Stimulated activated CD8-positive, alpha-beta memory T cell treated with anti-CD3 and anti-CD28 coated beads, Interleukin-4, amount 100 ng/mL, for 4 hours (primary cell): ENCODE results near the gene XAB2.

ENCODE experiments used
- DNase-seq, 2 donors: peaks; one replicate each; pipeline ENCODE4 v3.0.0-alpha.2; 2020; ENCODE audit warnings: low read depth in 2 of 2, low spot score in 1 of 2

Gene XAB2

DNA sequence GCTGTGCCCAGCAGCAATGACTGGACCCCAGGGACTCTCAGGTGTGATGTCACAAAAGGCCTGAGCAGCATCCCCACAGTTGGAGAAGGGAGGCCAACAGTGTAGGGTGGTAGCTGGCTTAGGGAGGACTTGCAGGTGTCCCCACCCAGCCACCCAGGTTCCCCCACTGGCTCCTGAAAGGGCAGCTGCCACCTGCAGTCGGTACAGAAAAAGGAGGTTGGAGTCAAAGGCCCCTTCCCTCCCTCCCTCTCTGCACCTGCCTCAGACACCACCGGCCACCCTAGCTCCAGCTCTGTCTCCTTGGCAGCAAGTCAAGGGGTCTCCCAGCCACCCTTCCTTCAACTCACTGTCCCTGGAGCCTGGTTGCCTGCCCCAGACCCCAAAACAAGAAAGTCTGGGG, 4.4 kb upstream of the XAB2 start, which contains the start of gene PCP2:
TSS of gene PCP2 (minus strand) at position 22 of the 400 bp plus-strand sequence. CDS start 262 bp downstream, outside the sequence.
- DNase-seq, result no peak

DNA sequence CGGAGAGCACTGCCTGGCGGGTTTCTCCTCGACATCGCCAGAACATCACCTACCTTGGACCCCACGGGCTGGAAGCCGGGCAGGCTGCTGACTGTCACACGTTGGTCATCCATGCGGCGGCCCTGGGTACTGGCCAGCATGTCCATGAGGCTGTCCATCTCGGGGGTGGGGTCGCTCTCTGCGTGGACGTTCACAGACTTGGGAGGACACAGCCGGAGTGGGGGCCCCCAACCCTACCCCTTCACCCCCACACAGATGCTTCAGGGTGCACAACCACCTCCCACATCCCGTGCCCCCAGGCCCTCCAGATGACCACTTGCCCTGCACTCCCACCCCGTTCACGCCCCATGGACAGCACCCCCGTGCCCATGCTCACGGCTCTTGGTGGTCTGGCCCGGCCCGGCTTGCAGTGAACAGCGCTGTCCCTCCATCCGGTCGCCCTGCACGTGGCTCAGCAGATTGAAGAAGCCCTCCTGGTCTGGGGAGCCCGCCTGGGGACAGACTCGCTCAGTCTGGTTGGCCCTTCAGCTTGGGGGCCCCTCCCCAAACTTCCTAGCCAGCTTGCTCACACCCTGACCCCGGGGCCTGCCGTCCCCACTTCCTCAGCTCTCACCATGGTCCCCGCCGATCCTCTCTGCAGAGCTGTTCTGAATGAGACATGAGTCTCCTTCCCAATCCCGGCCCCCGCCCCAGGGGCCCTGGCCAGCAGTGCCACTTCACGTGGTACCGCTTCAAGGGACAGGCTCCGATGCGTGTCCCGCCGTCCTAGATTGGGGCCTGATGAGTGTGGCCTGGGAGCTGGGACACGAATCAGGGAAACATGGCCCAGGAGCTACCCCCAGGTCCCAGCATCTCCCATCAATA, 3.2 kb upstream of the XAB2 start:
- DNase-seq, result no peak

DNA sequence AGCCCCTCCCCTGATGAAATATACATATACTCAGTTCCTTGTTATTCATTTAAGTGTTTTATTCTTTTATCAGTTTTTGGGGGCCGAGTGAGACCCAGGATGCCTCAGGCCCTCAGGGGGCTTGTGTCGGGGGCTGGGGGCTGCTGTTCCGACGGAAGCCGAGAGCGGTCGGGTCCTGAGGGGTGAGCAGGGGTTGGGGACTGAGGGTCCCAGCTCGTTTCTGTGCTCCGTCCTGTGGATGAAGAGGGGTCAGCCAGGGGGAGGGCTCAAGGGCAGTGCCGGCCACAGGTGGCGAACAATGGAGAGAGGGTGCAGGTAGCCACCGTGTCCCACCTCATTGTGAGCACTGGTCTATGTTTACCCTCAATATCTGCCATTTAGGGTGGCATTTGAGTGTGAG, 2.2 kb upstream of the XAB2 start:
- no peak for DNase-seq

DNA sequence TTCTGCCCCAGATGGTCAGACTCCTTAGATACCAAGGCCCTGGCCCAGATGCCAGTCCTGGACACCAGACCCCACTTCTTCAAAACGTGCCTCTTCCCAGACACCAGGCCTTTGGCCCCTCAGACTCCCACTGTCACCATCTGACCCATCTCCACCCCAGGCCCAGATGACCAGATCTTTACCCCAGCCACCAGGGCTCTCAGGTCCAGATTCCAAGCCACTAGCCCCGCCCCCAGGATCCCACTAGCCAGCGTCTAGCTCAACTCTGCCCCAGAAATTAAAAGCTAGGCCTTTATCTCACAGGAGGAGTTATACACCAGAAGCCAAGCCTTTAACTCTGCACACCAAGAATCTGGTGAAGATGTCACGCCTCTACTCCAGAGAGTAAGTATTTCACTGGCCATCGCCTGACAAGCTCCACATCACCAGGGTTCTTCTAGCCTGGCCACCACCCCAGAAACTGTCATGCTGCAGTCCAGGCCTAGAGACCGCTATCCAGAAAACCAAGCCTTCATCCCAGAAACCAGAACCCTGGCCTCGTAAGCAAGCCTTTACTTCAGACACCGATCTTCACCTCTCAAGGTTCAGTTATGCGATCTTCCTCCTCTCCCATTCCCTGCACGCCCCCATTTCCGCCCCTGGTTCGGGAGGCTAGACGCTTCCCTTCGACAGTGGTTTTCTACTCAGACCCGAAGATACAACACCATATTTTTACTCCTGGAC, 595 bp downstream of the XAB2 start:
- no peak for DNase-seq

DNA sequence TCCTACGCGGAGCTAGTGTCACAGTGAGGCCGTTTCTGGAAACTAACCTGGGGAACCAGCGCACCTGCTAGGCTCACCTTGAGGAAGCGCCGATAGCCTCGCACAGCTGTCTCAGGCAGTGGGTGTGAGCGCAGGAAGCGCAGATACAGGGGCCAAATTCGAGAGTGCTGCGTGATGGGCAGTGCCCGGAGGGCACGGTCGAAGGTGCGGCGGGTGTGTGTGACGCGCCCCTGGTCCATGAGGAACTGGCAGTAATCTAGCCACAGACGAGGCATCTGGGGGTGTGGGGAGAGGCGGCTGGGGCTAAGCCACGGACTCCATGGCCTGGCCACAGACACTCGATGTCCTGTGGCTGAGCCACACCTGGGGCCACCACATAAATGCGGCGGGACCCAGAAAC, 2.2 kb downstream of the XAB2 start:
- no peak for DNase-seq

DNA sequence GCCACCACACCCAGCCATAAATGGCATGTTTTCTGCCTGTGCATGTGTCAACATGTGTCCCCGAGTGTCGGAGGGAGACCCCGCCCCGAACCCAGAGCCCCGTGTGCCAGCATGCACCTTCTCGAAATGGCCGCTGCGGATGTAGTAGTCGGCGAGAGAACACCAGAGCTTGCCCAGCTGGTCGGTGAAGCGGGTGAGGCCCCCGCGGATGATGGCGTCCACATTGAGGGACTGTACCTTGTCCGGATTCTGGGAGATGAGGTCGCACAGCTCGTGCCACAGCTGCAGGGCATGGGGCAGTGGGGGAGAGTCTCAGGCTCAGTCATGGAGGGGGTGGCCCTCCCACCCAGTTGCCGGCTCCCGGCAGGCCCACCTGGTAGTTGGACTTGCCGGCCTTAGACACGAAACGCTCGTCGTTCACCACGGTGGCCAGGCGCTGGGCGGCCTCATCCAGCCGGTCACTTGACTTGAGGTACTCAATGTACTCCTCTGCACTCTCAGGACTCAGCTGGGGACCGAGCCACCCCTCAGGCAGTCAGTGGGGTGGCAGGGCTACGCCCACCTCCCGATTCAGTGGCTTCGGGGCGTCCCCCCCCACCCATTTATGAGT, 3.5 kb downstream of the XAB2 start:
- no peak for DNase-seq

DNA sequence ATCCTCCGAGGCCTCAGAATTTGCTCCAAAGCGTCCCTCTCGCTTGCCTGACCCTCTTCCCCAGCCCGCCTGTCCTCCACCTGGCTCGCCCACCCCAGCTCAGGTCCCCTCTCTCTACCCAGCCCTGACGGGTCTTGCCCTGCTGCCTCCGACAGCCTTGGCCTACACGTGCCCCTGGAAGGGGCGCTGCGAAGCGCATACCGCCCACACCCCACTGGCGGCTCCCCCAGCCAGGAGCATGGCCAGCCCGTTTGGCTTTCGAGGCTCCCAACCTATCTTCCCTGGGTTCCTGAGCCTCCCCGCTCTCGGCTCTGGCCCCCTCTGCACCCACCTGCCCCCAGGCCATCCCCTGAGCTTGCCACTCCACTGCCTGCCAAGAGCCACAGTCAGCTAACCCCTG, 4.5 kb downstream of the XAB2 start:
- DNase-seq, result no peak

DNA sequence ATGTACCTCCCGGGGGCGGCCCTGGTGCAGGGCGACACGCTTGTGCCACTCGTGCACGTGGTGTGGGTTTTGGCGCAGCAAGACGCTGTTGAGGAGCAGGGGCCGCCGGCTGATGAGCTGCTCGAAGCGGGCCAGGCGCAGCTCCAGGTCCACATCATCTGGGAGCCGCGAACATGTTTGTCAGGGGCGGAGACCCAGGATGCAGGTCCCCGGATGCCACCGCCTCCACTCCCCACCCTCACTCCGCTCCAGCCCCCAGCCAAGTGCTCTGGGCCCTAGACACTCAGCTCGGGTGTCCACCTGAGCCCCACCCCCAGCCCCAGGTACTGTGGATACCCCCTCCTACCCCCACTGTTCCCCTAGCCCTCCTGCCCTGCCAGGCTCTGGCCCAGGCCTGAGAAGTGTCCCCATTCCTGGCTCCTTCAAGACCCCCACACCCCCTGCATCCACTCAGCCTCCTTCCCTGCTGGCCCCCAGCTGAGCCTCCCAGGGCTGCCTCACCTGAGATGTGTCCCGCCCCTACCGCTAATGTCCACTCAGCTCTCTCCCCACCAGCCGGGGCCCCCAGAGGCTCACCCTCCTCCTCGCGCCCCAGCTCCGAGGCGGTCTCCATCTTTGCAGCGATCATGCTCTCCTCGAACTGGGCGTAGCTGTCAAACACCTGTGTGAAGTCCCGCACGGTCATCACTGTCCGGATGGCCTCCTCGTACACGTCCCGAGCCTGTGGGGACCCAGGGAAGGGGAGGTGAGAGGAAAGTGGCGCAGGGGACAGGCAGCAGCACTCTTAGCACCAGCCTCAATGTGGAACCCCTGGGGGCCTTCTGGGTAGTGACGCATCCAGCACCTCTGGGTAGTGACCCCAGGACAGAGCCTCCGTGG, 5.4 kb downstream of the XAB2 start:
- no peak for DNase-seq

DNA sequence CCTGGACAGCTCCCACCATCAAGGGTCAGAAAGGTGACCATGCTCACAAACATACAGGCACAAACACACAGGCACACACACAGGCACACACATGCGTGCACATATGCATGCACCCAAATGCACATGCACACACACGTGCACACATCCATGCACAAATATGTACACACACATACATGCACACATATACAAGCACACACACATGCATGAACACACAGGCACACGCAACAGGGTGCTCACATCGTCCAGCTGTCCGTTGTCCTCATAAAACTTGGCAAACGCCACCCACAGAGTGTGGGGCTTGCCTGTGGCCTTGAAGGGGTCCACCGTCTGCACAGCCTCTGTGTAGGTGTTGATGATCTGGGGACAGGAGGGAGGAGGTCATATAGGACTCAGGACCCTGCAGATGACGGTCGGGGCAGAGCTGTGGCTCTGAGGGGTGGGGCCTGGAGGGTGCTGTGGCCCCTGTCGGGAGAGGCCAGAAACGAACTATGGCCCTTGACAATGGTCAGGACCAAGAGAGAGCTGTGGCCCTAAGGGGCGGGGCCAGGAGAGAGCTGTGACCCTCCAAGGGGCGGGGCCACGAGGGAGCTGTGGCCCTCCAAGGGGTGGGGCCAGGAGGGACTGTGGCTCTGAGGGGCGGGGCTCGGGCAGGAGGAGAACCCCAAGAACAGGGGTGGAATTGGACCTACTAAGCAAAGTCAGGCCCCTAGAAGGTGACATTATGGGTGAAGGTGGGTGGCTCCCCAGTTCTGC, 6.2 kb downstream of the XAB2 start:
- no peak for DNase-seq

DNA sequence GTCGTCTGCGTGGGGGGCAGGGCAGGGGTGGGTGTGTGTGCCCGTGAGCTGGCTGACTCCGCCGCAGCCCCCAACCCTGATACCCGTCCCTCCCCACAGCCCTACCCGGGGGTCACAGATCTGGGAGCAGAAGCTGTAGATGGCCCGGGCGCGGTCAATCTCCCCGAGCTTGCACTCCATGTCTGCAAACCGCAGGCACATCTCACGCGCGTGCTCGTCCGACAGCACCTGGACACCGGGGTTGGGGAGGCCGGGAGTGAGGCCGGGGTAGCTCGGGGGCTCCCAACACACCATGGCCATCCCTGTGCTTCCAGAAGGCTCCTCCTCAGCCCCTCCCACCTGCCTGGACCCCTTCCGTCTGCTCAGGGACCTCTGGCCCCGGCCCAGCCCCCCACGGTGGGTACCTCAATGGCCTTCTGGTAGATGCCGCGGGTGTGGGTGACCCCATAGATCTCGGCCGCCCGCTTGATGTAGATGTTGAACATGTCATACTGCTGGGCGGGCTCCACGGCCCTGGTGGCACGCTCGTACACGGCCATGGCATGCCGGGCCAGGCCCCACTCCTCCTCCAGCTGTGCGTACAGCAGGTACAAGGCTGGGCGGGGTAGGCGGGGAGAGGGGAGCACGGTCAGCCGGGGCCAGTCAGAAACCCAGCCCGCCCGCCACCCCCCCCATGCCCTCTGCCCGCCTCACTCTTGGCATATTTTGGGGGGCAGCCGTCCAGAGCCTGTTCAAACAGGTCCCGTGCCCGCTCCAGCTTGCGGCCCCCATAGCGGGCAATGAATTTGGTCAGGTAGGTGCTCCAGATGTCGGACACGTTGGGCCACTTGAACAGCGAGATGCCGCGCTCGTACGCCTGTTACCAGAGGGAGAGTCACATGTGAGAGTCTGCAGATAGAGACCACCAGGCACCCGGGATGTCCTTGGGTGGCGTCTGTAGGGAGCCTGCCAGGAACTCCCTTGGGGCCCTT, 8.6 kb downstream of the XAB2 start:
- DNase-seq, result no peak

DNA sequence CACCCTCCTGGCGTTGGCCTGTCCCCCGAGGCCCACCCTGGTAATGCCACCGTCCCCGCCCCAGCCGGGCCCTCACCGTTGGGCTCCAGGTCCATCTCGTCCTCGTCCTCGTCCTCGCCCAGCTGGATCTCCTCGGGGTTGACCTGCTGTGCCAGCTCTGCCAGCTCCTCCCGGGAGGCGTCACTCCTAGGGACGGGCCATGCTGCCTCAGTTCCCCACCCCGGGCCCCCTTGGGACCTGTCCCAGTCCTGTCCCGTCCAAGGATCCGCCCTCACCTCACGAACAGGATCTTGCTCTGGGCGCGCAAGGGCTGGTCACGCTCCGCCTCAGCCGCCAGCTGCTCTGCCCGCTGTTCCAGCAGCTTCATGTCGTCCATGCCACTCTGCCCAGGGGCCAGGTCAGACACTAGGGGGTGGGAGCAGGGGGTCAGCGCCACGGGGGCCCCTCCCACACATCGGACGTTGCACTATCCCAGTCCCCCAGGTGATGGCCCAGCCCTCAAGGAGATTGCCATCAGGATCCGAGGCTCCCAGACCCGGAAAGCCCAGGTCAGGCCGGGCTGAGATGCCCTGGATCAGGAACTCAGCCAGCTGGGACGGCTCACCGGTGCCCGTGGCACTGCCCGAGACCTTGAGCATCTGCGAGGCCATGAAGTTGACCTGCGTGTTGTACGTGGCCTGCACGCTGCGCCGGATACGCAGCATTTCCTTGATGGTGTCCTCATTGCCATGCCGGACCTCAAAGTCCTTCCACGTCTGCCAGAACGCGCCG, 9.5 kb downstream of the XAB2 start:
- no peak for DNase-seq

DNA sequence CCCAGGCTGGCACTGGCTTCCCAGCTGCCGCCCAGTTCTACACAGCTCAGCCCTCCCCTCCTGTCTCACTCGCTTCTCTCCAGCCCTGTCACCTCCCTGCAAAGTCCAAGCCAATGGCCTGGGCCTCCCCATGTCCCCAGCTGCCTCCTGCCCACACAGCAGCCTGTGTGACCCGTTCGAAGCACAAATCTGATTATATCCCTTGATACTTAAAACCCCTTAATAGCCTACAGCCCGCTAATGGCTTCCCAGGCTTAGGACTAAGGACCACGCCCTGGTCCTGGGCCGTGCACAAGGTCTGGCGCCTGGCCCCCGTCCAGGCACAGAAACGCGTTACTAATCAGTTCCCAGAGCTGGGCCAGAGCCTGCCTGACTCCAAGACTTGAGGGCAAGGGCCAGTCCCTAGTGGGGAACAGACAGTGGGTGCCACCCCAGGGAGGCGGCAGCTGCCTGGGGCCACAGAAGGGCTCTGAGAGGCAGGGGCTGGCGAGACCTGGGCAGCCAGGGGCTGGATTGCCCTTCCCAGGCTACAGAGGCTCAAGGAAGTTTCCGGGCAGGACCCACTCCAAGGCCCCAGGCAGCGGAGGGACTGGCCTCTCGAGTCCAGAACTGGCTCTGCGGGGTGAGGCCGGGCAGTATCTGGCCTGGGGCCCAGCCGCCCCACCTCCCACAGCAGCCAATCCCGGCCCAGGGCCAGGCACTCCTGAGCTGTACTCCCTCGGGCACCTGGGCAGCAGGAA, 10.4 kb downstream of the XAB2 start:
- DNase-seq, result no peak

DNA sequence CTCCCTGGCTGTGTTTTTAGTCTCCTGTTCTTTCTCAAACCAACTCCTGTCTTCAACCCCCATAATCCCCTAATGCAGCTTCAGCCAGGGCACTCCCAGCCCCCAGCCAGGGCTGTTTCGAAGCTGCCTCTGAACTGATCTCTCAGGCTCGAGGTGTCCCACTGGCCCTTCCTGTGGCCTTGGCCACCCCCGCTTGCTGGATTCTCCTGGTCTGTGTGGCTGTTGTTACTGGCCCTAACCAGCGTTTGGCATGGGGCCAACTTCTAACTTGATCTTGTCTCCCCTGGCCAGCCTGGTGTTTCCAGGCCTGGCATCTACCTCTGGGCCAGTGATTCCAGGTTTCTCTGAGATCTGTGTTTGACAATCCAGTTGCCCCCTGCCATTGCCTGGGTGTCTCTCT, 11.0 kb downstream of the XAB2 start:
- no peak for DNase-seq

DNA sequence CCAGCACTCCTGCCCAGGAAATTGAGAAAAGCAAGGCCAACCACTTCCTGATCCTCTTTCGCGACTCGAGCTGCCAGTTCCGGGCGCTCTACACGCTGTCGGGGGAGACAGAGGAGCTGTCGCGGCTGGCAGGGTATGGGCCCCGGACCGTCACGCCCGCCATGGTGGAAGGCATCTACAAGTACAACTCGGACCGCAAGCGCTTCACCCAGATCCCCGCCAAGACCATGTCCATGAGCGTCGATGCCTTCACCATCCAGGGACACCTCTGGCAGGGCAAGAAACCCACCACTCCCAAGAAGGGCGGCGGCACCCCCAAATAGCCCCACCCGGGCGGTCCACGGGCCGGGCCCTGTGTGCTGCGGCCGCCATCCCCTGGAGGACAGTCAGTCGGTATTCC, 11.6 kb downstream of the XAB2 start:
- DNase-seq, result no peak

DNA sequence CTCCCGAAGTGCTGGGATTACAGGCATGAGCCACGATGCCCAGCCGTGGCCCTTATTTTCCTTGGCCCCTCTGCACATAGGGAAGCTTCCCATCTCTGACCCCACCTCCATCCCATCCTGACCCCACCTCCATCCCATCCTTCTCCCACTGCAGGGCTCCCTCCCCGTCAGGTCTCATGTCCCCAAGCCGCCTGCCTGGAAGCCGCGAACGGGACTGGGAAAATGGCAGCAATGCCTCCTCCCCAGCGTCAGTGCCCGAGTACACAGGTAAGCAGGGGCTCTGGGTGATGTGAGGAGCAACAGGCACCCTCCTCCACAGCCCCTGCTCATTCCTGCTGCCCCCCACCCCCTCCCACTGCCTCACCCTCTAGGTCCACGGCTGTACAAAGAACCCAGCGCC, 12.2 kb downstream of the XAB2 start:
- no peak for DNase-seq

DNA sequence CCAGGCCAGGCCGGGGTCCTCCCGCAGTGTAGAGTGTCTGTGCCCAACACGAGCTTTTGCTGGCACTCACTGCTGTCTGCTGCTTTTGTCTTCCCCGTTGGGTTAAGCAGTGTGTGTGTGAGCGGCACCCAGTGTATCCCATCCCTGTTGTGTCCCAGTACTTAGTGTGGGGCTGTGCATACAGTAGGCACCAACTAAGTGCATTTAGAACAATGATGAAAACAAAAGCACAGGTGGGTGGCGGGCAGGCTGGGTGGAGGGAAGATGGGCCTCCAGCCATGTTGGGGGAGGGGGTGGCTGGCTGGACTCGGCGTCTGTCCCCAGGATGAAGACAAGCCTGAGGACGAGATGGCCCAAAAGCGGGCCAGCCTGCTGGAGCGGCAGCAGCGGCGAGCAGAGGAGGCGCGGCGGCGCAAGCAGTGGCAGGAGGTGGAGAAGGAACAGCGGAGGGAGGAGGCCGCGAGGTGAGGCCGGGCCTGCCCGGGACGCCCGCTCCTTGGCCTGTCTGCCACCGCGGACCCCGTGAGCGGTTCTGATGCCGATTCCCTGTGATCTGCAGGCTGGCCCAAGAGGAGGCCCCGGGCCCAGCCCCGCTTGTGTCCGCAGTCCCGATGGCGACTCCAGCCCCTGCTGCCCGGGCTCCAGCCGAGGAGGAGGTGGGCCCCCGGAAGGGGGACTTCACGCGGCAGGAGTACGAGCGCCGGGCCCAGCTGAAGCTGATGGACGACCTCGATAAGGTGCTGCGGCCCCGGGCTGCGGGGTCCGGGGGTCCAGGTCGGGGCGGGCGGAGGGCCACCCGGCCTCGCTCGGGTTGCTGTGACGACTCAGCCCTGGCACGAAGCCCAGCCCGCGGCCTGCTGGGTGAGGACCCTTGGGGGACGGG, 14.2 kb downstream of the XAB2 start:
- no peak for DNase-seq
